ENCODE results near the gene BICDL2. TPM values are rescaled to one million over a fixed set of nuclear protein-coding genes. Genes with fewer than 3 reads are reported as not detected.

Gene BICDL2
- total and polyA plus RNA-seq, 2 of the 4 experiments (the other 2 are of a cell fraction): 0.17 to 0.18 TPM

GRCh38 chr16:3060339-3061127 is 23.8 kb upstream of the BICDL2 start (continued):
- TF ChIP-seq NFE2L2 (IDR thresholded peaks at IDR 0.05; ENCODE audit: low read depth, low read length) (no peak), MAFK (IDR thresholded peaks at IDR 0.05; ENCODE audit: low read depth, low read length) (no peak), BHLHE40 (IDR thresholded peaks at IDR 0.05; ENCODE audit: low read depth, low read length) (no peak), RAD21 (IDR thresholded peaks at IDR 0.05; ENCODE audit: low read length) (no peak)

GRCh38 chr16:3059723-3060242 is 23.0 kb upstream of the BICDL2 start:
- H2AK5ac ChIP-seq (ENCODE audit: low read depth, low read length): peak overlapping the region; percentile 74
- H2BK120ac ChIP-seq (ENCODE audit: low read depth, low read length): peak overlapping the region; percentile 48; the same call in 1 of the 2 replicates
- peak overlapping the region; percentile 90; the same call in 1 of the 3 replicates for H2BK15ac ChIP-seq (ENCODE audit: low read depth, low read length)
- no CpG with 5 or more reads among the region's 9 CpGs for WGBS, 2 experiments (ENCODE audit: extremely low coverage in 2 of 2, insufficient read length in 1 of 2)
- H2AK9ac ChIP-seq (replicated peaks; ENCODE audit: low read depth, low read length, poor library complexity): peak overlapping the region; percentile 21
- ATAC-seq (ENCODE audit: low read depth) (no peak), DNase-seq (no peak)
- H3K14ac ChIP-seq (replicated peaks; ENCODE audit: low read depth, low read length): peak overlapping the region; percentile 88
- BruUV-seq (replicated peaks): no TSS peak
- peak overlapping the region; percentile 87 to 100 for H4K8ac ChIP-seq (ENCODE audit: low read depth in 2 of 2, low read length in 2 of 2)
- H4K20me1 ChIP-seq (ENCODE audit: insufficient read depth, low read length): no peaks in the 10 kb centered on the region; the same call in 1 of the 2 replicates
- in situ Hi-C loops (cut with MboI; ENCODE audit: low sequenced_read_pairs) (loop anchor here (5.0 kb wide), 1 partner anchor 43 kb away; no protein-coding TSS in a partner anchor), intact Hi-C loops (cut with micrococcal nuclease) (loop anchor here (1.0 to 2.0 kb wide), 4 partner anchors 47 to 107 kb away; no protein-coding TSS in a partner anchor), dilution Hi-C loops (cut with HindIII; ENCODE audit: low sequenced_read_pairs, unreplicated experiment) (no loop called here)
- peak overlapping the region; percentile 82 for H3K18ac ChIP-seq (ENCODE audit: low read depth, low read length)
- peak overlapping the region; percentile 35; the same call in 1 of the 2 replicates for H3K23ac ChIP-seq (ENCODE audit: low read depth, low read length)
- peak overlapping the region; percentile 62 for H4K91ac ChIP-seq (ENCODE audit: insufficient read depth, low read depth, low read length)
- TF ChIP-seq MAZ (IDR thresholded peaks at IDR 0.05; ENCODE audit: borderline replicate concordance, low read depth, low read length): no peak
- TF ChIP-seq CTCF (conservative IDR thresholded peaks at IDR 0.05; ENCODE audit: low read depth, low read length): no peak
- TF ChIP-seq USF2 (IDR thresholded peaks at IDR 0.05; ENCODE audit: low read depth, low read length): no peak
- no peak for TF ChIP-seq CEBPB (IDR thresholded peaks at IDR 0.05; ENCODE audit: low read depth, low read length)
- no peak for TF ChIP-seq CHD1 (IDR thresholded peaks at IDR 0.05; ENCODE audit: low read depth, low read length)
- no peak for TF ChIP-seq MXI1 (IDR thresholded peaks at IDR 0.05; ENCODE audit: borderline replicate concordance, low read depth, low read length)
- no peak for TF ChIP-seq POLR2A (IDR thresholded peaks at IDR 0.05; ENCODE audit: low read depth, low read length)
- TF ChIP-seq RAD21 (IDR thresholded peaks at IDR 0.05; ENCODE audit: low read length): no peak
- no peak for TF ChIP-seq BHLHE40 (IDR thresholded peaks at IDR 0.05; ENCODE audit: low read depth, low read length)
- peaks cover 9% of the 10 kb centered on the region for H3K9me1 ChIP-seq (ENCODE audit: insufficient read depth, low read length)
- CTCF ChIA-PET: interaction anchor here (0.6 to 2.2 kb wide), 8 partner anchors 12 to 112 kb away, joined by 3 to 9 read pairs (median 4); no protein-coding TSS in a partner anchor
- H3K9me3 ChIP-seq (ENCODE audit: control insufficient read depth, insufficient read depth, low read length): no peaks in the 10 kb centered on the region
- no peaks in the 10 kb centered on the region; the same call in 1 of the 2 replicates for H3K27me3 ChIP-seq (ENCODE audit: control insufficient read depth, insufficient read depth, low read length)
- POLR2A ChIA-PET (ENCODE audit: unreplicated experiment): no interaction called here
- H3K4me2 ChIP-seq (ENCODE audit: low read depth, low read length): peak overlapping the region; percentile 71
- no peaks in the 10 kb centered on the region for H3K36me3 ChIP-seq (ENCODE audit: control insufficient read depth, insufficient read depth, low read length)
- no peak overlapping the region for H3K56ac ChIP-seq (ENCODE audit: extremely low read depth, insufficient read depth, low read length)
- peak overlapping the region; percentile 71 for H3K9ac ChIP-seq (ENCODE audit: low read depth, low read length)
- H3K79me1 ChIP-seq (ENCODE audit: low read depth in 1 of 2, low read length in 2 of 2): peaks cover 0 to 16% of the 10 kb centered on the region in 2 experiments; a peak in 1 of 4 replicates
- H2AFZ ChIP-seq (replicated peaks; ENCODE audit: low read length, poor library complexity): peak overlapping the region; percentile 100
- peak overlapping the region; percentile 93 for H3K4ac ChIP-seq (ENCODE audit: low read depth, low read length)
- H3K4me3 ChIP-seq (ENCODE audit: insufficient read depth, low read depth, low read length): peak overlapping the region; percentile 27
- peaks cover 8% of the 10 kb centered on the region for H3K4me1 ChIP-seq (ENCODE audit: control insufficient read depth, insufficient read depth, low read length)
- peak overlapping the region; percentile 35; the same call in 1 of the 2 replicates for H2BK20ac ChIP-seq (ENCODE audit: low read depth, low read length)
- H2BK5ac ChIP-seq (ENCODE audit: low read depth, low read length, poor library complexity, severe bottlenecking): peak overlapping the region; percentile 84
- peak overlapping the region; percentile 93 for H4K5ac ChIP-seq (ENCODE audit: low read depth, low read length)
- peak overlapping the region; percentile 89 for H3K27ac ChIP-seq (ENCODE audit: insufficient read depth, low read length)

Data from IMR-90 (cell line).